SH-SY5Y (cell line): ENCODE data around the gene KDM4C.

ENCODE experiments used
- GATA2 ChIP-seq: IDR thresholded peaks from 2 replicates; pipeline ENCODE4 v1.6.1; 2011; ENCODE audit warnings: mild to moderate bottlenecking, low read depth, low read length
- GATA3 ChIP-seq: IDR thresholded peaks from 2 replicates; pipeline ENCODE4 v1.6.1; 2011; ENCODE audit warnings: low read depth, mild to moderate bottlenecking, low read length, moderate library complexity

- TF ChIP-seq GATA3 (no peak), GATA2 (no peak)
These were observed 19.6 kb downstream of the KDM4C start for GRCh38 chr9:6777213-6777902.
